GDM1 (cell line): ENCODE data around the gene FBXW8.

Source experiments
- DNase-seq: peaks from one replicate; lab custom pipeline; 2025; lab: John Stamatoyannopoulos, UW

Gene FBXW8

DNA sequence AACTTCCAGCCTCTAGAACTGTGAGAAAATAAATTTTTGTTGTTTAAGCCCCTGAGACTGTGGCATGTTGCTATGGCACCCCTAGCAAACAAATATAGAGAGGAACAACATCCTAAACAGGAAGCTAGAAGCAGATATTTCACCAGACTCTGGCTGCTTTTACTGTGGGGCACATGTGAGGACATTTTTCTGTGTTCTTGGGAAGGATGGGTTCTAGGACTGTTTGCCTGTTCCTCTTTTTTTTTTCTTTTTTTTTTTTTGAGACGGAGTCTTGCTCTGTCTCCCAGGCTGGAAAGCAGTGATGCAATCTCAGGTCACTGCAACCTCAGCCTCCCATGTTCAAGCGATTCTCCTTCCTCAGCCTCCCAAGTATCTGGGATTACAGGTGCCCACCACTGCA is 25.3 kb upstream of the FBXW8 start:
- no peak for DNase-seq

DNA sequence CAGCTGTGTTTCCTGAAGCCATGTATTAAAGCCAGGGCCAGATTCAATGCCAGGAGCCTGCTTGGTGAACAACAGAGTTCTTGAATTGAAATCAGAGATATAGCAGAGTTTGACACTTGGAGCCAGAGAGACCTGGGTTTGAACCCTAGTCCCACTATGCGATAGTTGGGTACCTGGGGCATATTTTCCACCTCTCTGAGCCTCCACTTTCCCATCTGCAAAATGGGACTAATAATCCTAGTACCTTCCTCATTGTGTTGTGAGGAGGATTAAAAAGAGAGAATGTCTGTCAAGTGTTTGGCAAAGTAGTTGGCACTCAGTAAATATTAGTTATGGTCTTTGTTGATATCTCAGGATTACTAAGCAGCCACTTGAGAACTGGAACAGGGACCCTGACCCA is 23.5 kb upstream of the FBXW8 start:
- no peak for DNase-seq

DNA sequence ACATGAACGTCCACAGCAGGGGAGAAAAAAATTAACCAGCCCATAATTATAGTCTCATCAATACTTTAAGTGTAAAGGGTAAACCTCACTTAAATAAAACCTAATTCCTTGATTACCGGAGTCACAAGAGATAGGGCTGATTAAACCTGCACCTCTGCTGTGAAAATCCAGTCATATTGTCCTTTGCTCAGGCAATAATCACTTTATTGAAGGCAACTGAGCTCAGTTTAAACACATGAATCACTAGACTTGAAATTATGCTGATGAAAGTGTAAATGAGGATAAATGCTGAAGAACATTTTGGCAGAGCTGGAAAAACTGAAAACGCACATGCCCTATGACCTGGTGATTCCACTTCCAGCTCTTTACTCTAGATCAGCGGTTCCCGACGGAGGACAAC is 22.9 kb upstream of the FBXW8 start:
- DNase-seq = no peak

DNA sequence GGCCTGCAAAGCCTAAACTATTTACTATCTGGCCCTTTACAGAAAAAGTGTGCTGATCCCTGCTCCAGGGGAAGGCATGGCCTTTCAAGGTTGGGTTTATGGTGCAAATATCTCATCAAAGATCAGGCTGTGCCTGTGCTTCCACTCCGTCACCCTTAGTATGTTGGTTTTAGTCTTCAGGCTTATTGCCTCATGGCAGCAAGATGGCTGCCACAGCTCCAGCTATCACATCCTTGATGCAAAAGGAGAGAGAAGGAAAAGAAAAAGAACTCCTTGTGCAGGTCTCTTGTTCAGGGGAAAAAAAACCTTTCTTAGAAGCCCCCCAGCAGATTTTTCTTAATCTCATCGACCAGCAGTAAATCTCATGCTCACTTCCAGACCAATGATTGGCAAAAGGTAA is 20.4 kb upstream of the FBXW8 start:
- no peak for DNase-seq

DNA sequence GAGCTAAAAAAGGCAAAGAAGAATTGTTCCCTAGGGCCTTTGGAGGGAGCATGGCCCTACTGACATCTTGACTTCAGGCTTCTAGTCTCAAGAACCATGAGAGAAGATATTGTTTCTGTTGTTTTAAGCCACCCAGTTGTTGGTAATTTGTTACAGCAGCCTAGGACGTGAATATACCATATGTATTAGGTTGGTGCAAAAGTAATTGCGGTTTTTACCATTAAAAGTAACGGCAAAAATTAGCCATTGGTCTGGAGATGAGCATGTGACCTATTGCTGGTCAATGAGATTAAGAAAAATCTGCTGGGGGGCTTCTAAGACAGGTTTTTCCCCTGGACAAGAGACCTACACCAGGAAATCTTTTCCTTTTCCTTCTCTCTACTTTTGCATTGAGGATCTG is 19.7 kb upstream of the FBXW8 start:
- DNase-seq = no peak

DNA sequence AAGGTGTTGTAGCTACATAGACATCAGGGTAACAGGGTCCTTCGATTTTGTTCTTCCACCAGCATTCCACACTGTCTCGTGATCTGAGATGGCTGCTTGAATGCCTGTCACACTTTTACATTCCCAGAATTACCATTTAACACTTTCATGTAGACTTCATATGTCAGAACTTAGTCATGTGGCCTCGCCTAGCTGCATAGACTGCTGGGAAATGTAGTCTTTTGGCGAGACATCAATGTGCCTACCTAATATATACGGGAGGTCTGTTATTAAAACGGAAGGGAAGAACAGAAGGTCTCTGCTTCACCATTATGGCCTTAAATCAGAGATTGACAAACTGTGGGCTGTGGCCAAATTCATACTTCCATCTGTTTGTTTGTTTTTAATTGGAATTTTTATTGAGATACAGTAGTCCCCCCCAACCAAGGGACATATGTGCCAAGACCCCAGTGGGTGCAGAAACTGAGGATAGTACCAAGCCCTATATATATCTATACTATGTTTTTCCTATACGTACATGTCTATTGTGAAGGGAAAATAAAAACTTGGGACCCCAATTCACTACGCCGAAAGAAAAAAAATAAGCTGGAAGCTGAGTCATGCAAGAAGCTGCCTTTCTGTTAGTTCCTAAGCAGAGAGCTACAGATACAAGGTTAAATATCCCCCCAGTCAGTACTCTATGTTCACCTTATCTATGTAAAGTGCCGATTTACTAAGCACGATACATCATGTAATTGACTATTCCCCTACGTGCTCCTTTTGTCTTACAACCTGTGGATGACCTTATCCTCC is 18.2 kb upstream of the FBXW8 start:
- no peak for DNase-seq

DNA sequence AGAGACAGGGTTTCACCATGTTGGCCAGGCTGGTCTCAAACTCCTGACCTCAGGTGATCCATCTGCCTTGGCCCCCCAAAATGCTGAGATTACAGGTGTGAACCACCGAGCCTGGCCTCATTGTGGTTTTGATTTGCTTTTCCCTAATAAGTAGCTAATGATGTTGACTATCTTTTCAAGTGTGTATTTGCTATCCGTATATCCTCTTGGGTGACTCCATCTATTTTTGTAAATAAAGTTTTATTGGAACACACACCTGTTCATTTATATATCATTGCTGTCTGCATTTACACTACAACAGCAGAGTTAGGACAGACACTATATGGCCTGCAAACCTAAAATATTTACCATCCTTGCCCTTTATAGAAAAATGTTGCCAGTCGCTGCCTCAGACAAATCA is 15.8 kb upstream of the FBXW8 start:
- no peak for DNase-seq

DNA sequence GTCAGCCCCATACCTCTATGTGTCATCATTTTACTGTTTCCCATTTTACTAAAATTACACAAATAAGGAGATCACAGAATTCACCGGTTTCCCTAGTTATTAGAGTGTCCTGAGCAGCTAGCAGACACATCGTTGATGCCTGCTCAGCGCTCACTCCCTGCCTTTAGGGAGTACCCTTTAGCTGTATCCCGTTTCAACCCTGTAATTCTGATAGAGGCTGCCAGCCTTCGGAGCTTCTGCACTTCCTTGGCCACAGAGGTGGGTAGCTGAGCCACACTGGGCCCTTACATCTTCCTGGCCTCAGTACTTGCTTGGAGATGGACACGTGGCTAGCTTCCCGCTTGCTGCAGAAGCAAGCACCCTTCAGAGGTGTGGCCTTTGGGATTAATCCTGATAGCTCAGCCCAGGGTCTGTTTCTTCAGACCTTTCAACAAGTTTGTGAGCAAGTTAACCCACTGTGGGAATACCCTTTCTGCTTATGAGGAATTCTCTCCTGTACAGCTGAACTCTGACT is 14.3 kb upstream of the FBXW8 start:
- DNase-seq = no peak

DNA sequence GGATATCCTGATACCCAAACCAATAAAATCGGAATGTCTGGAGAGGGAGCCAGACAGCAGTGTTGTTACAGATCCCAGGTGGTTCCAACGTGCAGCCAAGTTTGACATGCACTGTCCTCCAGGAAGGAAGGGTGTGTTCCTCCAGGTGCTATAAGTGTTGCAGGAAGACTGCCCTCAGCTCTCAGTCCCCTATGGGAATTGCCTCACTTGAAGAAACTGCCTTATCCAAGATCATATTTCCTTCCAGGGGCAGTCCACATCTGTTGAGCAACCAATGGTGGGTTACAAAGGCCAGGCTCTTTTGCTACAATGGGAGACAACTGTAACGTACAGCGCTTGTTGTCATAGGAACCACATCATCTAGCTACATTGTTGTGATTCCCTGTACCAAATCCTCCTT is 13.3 kb upstream of the FBXW8 start:
- DNase-seq = no peak

DNA sequence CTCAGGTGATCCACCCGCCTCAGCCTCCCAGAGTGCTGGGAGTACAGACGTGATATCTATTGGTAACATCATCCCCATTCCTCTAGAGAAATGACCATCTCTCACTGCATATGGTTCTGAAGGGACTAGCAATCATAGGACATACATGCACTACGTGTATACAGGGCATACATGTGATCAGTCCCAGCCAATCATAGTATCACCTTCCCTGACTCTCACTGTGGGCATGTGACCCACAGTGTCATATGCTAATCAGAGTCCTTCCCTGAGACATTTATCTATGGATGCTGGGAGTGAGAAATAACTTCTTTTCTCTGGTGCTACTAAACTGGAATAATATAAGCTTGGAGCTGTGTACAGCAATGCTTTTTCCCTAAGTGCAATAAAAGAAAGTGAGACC is 12.1 kb upstream of the FBXW8 start:
- no peak for DNase-seq

DNA sequence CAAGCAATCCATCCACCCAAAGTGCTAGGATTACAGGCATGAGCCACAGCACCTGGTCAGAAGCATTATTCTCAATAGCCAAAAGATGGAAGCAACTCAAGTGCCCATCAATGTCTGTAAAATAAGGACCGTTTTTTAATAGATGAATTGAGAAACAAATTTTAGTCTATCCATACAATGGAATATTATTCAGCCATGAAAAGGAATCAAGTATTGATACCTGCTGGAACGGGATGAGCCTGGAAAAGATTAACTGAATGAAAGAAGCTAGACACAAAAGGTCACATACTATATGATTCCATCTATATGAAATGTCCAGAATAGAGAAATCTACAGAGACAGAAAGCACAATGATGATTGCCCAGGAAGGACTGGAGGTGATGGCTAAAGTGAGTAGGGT is 9.1 kb upstream of the FBXW8 start:
- no peak for DNase-seq

DNA sequence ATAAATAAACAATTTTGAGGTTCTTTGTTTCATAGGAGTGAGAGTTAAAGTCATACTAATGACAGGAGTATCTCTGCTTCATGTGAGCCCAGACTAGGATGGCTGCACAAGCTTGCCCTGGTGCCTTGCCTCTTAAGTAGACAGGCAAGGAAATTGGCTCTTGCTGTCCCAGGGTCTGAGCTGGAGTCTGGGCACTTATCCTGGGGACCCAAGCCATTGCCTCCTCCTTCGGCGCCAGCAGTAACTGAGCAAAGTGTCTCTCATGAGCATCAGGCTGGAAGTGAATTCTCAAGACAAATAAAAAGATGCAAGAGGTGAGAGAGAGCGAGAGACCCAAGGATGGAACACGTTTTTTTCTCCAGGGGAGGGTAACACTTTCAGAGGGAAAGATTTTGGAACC is 6.9 kb upstream of the FBXW8 start:
- DNase-seq = no peak

DNA sequence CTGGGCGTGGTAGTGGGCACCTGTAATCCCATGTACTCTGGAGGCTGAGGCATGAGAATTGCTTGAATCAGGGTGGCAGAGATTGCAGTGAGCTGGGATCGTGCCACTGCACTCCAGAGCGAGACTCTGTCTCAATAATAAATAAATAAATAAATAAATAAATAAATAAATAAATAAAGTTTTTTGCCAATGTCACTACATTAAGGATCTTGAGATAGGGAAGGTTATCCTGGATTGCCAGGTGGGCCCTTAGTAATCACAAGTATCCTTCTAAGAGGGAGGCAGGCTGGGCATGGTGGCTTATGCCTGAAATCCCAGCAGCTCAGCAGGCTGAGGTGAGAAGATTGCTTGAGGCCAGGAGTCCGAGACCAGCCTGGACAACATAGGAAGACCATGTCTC is 4.5 kb upstream of the FBXW8 start:
- no peak for DNase-seq

DNA sequence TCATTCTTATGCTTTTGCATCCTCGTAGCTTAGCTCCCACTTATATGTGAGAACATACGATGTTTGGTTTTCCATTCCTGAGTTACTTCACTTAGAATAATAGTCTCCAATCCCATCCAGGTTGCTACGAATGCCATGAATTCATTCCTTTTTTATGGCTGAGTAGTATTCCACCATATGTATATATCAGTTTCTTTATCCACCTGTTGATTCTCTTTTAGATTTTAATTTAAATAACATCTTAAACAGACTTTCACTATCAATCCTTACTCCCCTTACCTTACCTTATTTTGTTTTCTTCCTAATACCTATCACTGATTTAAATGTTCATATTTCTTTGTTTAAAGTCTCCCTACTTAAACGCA is 488 bp upstream of the FBXW8 start:
- DNase-seq = no peak

DNA sequence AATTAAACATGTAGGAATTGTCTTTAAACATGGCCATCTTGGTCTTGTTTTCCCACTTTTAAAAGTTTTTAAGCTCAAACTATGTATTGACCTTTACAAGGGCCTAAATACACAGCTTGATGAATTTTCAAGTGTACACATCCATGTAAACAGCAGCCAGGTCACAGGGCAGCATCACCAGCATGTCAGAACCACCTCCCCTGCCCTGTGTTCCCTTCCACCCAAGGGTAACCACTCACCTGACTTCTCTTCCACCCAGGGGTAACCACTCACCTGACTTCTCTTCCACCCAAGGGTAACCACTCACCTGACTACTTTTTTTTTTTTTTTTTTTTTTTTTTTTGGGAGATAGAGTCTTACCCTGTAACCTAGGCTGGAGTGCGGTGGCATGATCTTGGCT is 4.6 kb downstream of the FBXW8 start:
- no peak for DNase-seq

DNA sequence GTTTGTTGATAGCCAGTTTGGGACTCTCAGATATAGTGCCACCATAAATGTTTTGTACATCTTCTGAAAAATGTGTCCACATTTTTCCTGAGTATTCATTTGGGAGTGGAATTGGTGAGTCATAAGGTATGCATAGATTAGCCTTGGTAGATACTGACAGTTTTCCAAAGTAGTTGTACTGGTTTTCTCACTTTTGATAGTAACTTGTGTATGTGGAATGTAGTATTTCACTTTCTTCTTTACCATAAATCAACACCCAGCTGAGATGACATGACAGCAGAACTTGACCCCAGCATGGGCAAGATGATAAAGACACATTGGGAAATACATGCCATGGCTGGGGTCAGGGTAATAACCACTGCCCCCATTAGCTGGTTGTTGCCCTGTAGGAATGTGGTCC is 5.4 kb downstream of the FBXW8 start:
- no peak for DNase-seq

DNA sequence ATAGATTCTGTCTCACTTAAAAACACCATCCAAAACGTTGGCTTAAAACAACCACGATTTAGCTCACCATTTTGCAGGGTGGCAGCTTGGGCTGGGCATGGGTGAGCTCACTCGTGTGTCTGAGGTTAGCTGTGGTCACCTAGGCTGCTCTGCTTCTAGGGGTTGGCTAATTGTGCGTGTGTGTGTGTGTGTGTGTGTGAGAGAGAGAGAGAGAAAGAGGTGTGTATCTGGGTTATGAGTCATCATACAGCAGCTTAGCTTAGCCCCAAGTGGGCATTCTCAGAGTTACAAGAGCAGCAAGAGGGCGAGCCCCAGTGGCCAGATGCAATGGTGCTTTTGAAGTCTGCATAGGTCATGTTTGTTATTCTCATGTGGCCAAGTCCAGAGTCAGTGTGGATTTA is 6.0 kb downstream of the FBXW8 start:
- no peak for DNase-seq

DNA sequence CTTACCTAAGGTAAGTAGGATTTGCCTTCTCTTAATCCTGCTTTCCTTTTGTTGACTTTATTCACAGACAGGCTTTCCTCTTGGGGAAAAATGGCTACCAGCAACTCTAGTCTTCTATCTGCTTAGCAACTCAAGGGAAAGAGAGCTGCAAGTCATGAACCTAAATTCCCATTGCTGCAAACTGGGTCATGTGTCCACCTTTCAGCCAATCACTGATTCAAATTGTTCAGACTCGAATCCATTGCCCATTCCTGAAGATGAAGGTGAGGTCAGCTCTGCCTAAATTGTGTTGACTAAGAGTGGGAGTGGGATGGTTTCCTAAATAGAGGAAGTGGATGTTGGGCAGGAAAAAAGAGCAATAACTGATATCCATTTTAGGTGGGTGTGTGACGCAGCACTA is 7.7 kb downstream of the FBXW8 start:
- DNase-seq = no peak

DNA sequence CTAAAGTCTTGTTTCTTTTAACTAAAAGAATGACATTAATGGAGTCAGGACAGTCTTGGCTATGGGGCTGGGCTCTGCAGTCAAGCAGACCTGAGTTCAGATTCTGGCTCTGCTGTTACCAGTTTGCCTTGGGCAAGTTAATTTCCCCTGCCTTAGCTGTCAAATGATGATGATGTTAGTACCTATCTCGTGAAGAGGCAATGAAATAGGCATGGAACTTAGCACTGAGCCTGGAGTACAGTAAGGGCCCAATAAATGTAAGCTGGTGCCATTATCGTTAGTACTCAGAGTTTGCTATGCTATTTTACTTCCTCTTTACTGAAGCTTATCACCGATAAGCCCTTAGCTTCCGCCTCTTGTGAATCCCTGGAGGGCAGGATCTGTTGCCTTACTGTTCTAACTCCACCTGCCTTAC is 8.5 kb downstream of the FBXW8 start:
- DNase-seq = no peak

DNA sequence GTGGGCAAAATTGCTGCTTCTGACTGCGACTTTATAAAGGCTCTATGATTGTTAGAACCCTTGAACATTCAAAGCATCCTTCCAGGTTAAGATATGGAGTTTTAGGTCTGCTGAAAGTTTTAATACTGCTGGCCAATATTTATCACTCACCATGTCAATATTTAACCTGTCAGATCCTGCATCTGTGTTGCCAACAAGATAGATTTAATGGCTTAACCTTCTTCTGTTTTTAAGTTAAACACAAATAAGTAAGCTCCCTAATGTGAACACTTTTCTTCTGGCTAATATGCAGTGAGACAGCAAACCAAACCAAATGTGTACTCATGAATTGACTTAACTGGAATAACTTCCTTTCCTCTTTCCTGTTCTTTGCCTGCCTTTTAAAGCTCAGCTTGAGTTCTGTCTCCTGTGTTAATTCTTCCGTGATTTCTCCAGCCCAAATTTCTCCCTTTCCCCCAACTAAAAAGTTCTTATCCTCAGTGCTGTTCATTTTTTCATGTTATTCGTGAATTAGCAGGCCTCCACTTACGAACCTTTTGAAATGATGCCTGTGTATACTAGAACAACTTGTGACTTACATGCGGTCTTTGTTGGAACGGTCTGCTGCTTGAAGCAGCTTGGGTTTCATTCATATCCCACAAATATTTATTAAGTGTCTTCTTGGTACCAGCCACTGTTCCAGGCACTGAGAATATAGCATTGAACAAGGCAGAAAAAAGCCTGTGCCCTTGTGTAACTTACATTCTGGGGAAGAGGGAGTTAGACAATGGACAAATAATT is 9.1 kb downstream of the FBXW8 start:
- no peak for DNase-seq

DNA sequence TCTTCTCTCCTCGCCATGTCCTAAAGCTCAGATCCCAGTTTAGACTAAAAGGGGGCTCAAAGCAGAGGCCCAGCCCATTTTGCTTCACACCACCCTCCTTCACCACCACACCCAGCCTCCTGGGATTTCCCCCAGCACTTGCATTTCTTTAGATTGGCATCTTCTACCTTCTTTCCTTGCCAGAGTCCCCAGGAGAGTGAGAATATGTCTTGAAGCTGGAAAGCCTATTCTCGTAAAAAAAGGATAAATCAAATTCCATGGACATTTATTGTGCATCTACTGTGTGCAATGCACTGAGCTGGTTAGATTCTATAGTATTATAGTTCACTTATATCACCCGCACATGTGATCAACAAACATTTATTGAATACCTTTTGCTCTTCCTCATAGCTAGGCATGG is 10.2 kb downstream of the FBXW8 start:
- DNase-seq = no peak

DNA sequence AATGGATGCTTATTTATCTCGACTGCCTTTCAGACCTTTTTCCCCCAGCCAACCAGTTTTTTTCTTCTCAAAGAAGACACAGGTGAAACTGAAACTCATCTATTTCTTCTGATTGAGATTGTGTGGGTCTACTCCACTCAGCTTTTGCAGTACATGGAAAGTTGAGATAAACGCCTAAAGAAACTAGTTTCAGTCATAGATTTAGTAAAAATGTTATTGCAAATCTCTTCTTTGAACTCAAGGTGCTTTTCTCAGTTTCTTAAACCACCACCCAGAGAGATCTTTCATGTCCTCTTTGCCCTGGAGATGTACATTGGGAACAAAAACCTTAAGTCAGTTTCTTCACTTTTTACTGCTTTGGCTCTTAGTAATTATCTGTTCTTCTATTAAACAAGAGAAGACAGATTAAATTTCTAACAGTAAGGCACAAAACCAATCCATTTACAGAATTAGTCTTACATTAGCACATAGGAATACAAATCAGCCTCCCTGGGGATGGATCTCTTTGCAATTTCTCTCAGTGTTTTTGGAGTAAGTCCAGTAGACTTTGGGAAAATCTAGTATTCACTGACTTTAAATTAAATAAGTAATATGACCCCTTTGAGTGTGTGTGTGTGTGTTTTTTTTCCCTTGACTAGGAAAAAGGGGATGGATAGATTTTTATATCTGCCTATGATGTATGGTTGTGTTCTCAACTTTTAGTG is 11.6 kb downstream of the FBXW8 start:
- DNase-seq = no peak
